H1 (cell line): ENCODE results near the gene TOP1.

Source experiments
- BACH1 ChIP-seq: IDR thresholded peaks from 2 replicates; pipeline ENCODE4 v1.6.1; 2012; ENCODE audit warnings: low read length, improper control_type of control experiment
- CTCF ChIP-seq, 3 experiments: IDR thresholded peaks; 1 replicate in 2 of 3; 2 replicates in 1 of 3; pipeline versions ENCODE4 v1.5.1 to v1.6.1; 2011; ENCODE audit warnings: low read length in 3 of 3, mild to moderate bottlenecking in 3 of 3, inconsistent platforms in 2 of 3, low read depth in 1 of 3, moderate library complexity in 1 of 3; ENCODE audit not compliant: insufficient read depth in 1 of 3; ENCODE audit errors: control extremely low read depth in 1 of 3
- EP300 ChIP-seq, 2 experiments: IDR thresholded peaks; 1 replicate in 1 of 2; 2 replicates in 1 of 2; pipeline ENCODE4 v1.6.1; 2011 to 2012; ENCODE audit warnings: low read depth in 2 of 2, low read length in 2 of 2, mild to moderate bottlenecking in 2 of 2, borderline replicate concordance in 1 of 2, inconsistent platforms in 1 of 2, moderate library complexity in 1 of 2
- EZH2 ChIP-seq: fragments of 200-600 bp; sonication (generic); IDR thresholded peaks from 2 replicates; pipeline ENCODE4 v1.7.1; 2012; ENCODE audit warnings: low read depth, mild to moderate bottlenecking, moderate library complexity, low read length, inconsistent platforms; ENCODE audit not compliant: severe bottlenecking
- HDAC6 ChIP-seq: IDR thresholded peaks from one replicate; pipeline ENCODE4 v1.7.1; 2012; ENCODE audit warnings: low read depth, mild to moderate bottlenecking, inconsistent platforms, low read length, moderate library complexity
- POLR2A ChIP-seq, 2 experiments: IDR thresholded peaks; 1 replicate in 1 of 2; 2 replicates in 1 of 2; pipeline ENCODE4 v1.6.1; 2011; ENCODE audit warnings: low read depth in 2 of 2, low read length in 2 of 2, mild to moderate bottlenecking in 2 of 2; ENCODE audit errors: control extremely low read depth in 1 of 2
- SIN3A ChIP-seq, 2 experiments: IDR thresholded peaks in 1 of 2; conservative IDR thresholded peaks in 1 of 2; 2 replicates each; pipeline ENCODE4 v1.6.1; 2011 to 2012; ENCODE audit warnings: low read length in 2 of 2, improper control_type of control experiment in 1 of 2, low read depth in 1 of 2, mild to moderate bottlenecking in 1 of 2
- TAF1 ChIP-seq: IDR thresholded peaks from 2 replicates; pipeline ENCODE4 v1.6.1; 2011; ENCODE audit warnings: mild to moderate bottlenecking, low read depth, low read length
- ZNF274 ChIP-seq: IDR thresholded peaks from 2 replicates; pipeline ENCODE4 v1.7.0; 2012; ENCODE audit warnings: low read length, borderline replicate concordance; ENCODE audit errors: extremely low read depth

GRCh38 chr20:41078329-41078728 is 49.7 kb downstream of the TOP1 start:
- TF ChIP-seq CTCF (IDR thresholded peaks at IDR 0.05; ENCODE audit: control extremely low read depth in 1 of 3, insufficient read depth in 1 of 3, low read depth in 1 of 3, low read length in 3 of 3), result peak in 2 of 3 experiments; percentile 17 to 35; a peak in 2 of 4 replicates
- TF ChIP-seq TAF1, result no peak
- TF ChIP-seq BACH1, result no peak
- no peak for TF ChIP-seq EZH2
- TF ChIP-seq HDAC6, result no peak
- TF ChIP-seq ZNF274, result no peak
- no peak for TF ChIP-seq EP300 (IDR thresholded peaks at IDR 0.05; ENCODE audit: borderline replicate concordance in 1 of 2, low read depth in 2 of 2, low read length in 2 of 2)
- no peak for TF ChIP-seq POLR2A (IDR thresholded peaks at IDR 0.05; ENCODE audit: control extremely low read depth in 1 of 2, low read depth in 2 of 2, low read length in 2 of 2)
- no peak for TF ChIP-seq SIN3A (conservative IDR thresholded peaks at IDR 0.05 in 1 of 2, IDR thresholded peaks at IDR 0.05 in 1 of 2; ENCODE audit: low read depth in 1 of 2, low read length in 2 of 2)
